CD4-positive, alpha-beta T cell (primary cell): ENCODE data around the gene RHOBTB3. TPM values are rescaled to one million over a fixed set of nuclear protein-coding genes. Genes with fewer than 3 reads are reported as not detected.

Source experiments
- ATAC-seq: fragments of 200-7000 bp; cut with Tn5 transposase; one replicate; pipeline ENCODE4 v1.10.0; 2022; ENCODE audit warnings: mild to moderate bottlenecking; ENCODE audit not compliant: poor library complexity
- CTCF ChIA-PET: fragments of 350-600 bp; sonication (Branson Sonifier 250); formaldehyde crosslinking; loops from one replicate; lab custom pipeline; 2021; ENCODE audit warnings: antibody characterized with exemption, inconsistent platforms; lab: Charles Lee
- POLR2A ChIA-PET: fragments of 350-600 bp; sonication (Branson Sonifier 250); formaldehyde crosslinking; loops from one replicate; lab custom pipeline; 2021; ENCODE audit warnings: antibody characterized with exemption, inconsistent platforms; lab: Charles Lee
- DNase-seq, 14 experiments: peaks; one replicate each; pipeline ENCODE4 v3.0.0-alpha.2; 2013 to 2020; ENCODE audit warnings: mixed read lengths in 2 of 14
- H3K27ac ChIP-seq, 2 donors: one replicate each; pipeline versions ENCODE4 v1.5.1 to v1.7.0; 2013; ENCODE audit warnings: low read length in 2 of 2, low read depth in 1 of 2, mild to moderate bottlenecking in 1 of 2
- H3K27me3 ChIP-seq, 2 experiments: 1 replicate in 1 of 2; 2 replicates in 1 of 2; pipeline versions ENCODE4 v1.6.1 to v1.7.0; 2013; ENCODE audit warnings: low read length in 2 of 2, control low read depth in 1 of 2, mild to moderate bottlenecking in 1 of 2, moderate library complexity in 1 of 2; ENCODE audit not compliant: insufficient read depth in 2 of 2, control insufficient read depth in 1 of 2
- H3K36me3 ChIP-seq: one replicate; pipeline ENCODE4 v1.6.1; 2013; ENCODE audit warnings: low read length, control low read depth; ENCODE audit not compliant: insufficient read depth
- H3K4me1 ChIP-seq: one replicate; pipeline ENCODE4 v1.6.1; 2013; ENCODE audit warnings: low read length, control low read depth; ENCODE audit not compliant: insufficient read depth
- H3K4me3 ChIP-seq: one replicate; pipeline ENCODE4 v1.5.1; 2013; ENCODE audit warnings: mild to moderate bottlenecking, low read length, moderate library complexity
- H3K9me3 ChIP-seq, 2 experiments: 1 replicate in 1 of 2; 2 replicates in 1 of 2; pipeline versions ENCODE4 v1.6.1 to v1.7.0; 2013; ENCODE audit warnings: low read length in 2 of 2, mild to moderate bottlenecking in 2 of 2, control low read depth in 1 of 2, moderate library complexity in 1 of 2; ENCODE audit not compliant: control insufficient read depth in 1 of 2, insufficient read depth in 1 of 2
- H3K27ac Mint-ChIP-seq: one replicate; pipeline ENCODE4 v1.8.0; 2020; ENCODE audit warnings: mixed read lengths
- H3K27me3 Mint-ChIP-seq: one replicate; pipeline ENCODE4 v1.8.0; 2021; ENCODE audit warnings: mixed read lengths
- H3K36me3 Mint-ChIP-seq: one replicate; pipeline ENCODE4 v1.8.0; 2021; ENCODE audit warnings: low read depth, mixed read lengths
- H3K4me1 Mint-ChIP-seq: one replicate; pipeline ENCODE4 v1.8.0; 2021; ENCODE audit warnings: low read depth, mixed read lengths
- H3K4me3 Mint-ChIP-seq: one replicate; pipeline ENCODE4 v1.8.0; 2020; ENCODE audit warnings: mild to moderate bottlenecking, mixed read lengths
- H3K9me3 Mint-ChIP-seq: one replicate; pipeline ENCODE4 v1.8.0; 2020; ENCODE audit warnings: mixed read lengths
- CTCF ChIP-seq: fragments of 200-600 bp; IDR thresholded peaks from one replicate; pipeline ENCODE4 v1.8.0; 2022; ENCODE audit warnings: antibody characterized with exemption, mild to moderate bottlenecking
- intact Hi-C, 2 experiments: fragments of 100-400 bp; cut with DNase I in 1 of 2; cut with micrococcal nuclease in 1 of 2; formaldehyde crosslinking; loops; one replicate each; pipeline versions ENCODE4 v1.15.1 to v1.9.0; 2023 to 2025; cut with DNase I, micrococcal nuclease
- total RNA-seq, 174 experiments: library from RNA in 2 of 174; stranded (reverse) in 2 of 174; gene quantifications; one replicate each; pipeline ENCODE4 v1.2.3 and lab custom pipeline; 2021 to 2026

The RHOBTB3 gene
- total RNA-seq, 2 experiments from 2014 or later, result 3.8 to 4.3 TPM

GRCh38 chr5:95748133-95748532 is 17.0 kb downstream of the RHOBTB3 start:
- H3K36me3 Mint-ChIP-seq, result no peaks in the 10 kb centered on the region
- no peaks in the 10 kb centered on the region for H3K4me1 Mint-ChIP-seq
- no peaks in the 10 kb centered on the region for H3K4me1 ChIP-seq
- H3K36me3 ChIP-seq, result no peaks in the 10 kb centered on the region
- H3K4me3 Mint-ChIP-seq, result no peak overlapping the region
- ChIA-PET POLR2A (no interaction called here), CTCF (interaction anchor here (1.0 kb wide), 1 partner anchor 23 kb away, joined by 5 read pairs; no protein-coding TSS in a partner anchor)
- no peak for TF ChIP-seq CTCF
- intact Hi-C loops, result no loop called here
- H3K4me3 ChIP-seq, result no peak overlapping the region
- H3K9me3 ChIP-seq, result peaks cover 0 to 3% of the 10 kb centered on the region in 2 experiments
- H3K27me3 ChIP-seq, result no peaks in the 10 kb centered on the region
- DNase-seq (no peak), ATAC-seq (no peak)
- no peaks in the 10 kb centered on the region for H3K9me3 Mint-ChIP-seq
- H3K27me3 Mint-ChIP-seq, result no peaks in the 10 kb centered on the region
- H3K27ac Mint-ChIP-seq, result no peak overlapping the region
- no peak overlapping the region for H3K27ac ChIP-seq

DNA sequence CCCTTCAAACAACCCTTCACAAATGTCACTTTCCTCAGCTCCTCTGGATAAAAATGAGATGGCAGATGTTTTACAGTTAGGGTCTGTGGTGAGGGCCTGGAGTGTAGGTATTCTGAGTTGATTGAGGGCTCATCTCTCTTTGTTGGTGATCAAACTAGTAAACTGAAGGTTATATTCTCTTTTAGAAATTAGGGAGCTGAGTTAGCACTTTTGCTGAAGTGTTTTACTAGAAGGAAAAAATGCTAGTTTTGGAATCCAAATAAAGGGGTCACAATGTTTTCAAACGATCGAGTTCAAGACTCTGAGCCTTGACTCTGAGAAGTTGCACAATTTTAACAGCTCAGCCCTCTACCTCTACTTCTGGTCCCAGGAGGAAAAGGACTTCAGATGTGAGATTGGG is 23.4 kb downstream of the RHOBTB3 start:
- ATAC-seq (no peak), DNase-seq (no peak)
- Histone ChIP-seq H3K4me1 (no peaks in the 10 kb centered on the region), H3K27me3 (no peaks in the 10 kb centered on the region), H3K4me3 (no peak overlapping the region), H3K36me3 (no peaks in the 10 kb centered on the region), H3K27ac (no peak overlapping the region), H3K9me3 (peaks cover 0 to 3% of the 10 kb centered on the region in 2 experiments)
- H3K27me3 Mint-ChIP-seq, result no peaks in the 10 kb centered on the region
- no peak overlapping the region for H3K27ac Mint-ChIP-seq
- POLR2A ChIA-PET, result no interaction called here
- H3K9me3 Mint-ChIP-seq, result no peaks in the 10 kb centered on the region
- TF ChIP-seq CTCF, result no peak
- H3K4me3 Mint-ChIP-seq, result no peak overlapping the region
- CTCF ChIA-PET, result interaction anchor here (1.1 kb wide), 1 partner anchor 151 kb away, joined by 3 read pairs; no protein-coding TSS in a partner anchor
- intact Hi-C loops, result no loop called here
- no peaks in the 10 kb centered on the region for H3K36me3 Mint-ChIP-seq
- peaks cover 4% of the 10 kb centered on the region for H3K4me1 Mint-ChIP-seq

DNA sequence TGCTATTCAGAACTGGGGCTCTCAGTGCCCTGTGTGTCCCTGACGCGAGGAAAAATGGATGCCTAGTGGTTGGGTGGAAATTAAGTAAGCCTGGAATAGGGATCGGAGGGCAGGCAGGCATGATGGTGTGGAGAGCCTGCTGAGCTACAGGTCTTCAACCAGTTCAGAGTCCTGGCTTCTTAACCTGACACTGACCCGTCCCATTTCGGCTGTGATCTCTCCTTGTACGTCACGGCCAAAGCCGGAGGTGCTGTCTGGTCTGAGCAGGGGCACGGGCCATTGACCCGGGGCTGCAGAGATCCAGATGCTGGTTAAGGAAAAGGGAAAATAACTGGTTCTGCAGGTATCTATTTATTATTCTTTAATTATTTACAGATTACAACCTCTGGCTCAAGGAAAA is 27.9 kb downstream of the RHOBTB3 start:
- no peaks in the 10 kb centered on the region for H3K27me3 ChIP-seq
- Mint-ChIP-seq H3K27ac (no peak overlapping the region), H3K27me3 (no peaks in the 10 kb centered on the region), H3K36me3 (no peaks in the 10 kb centered on the region), H3K4me3 (no peak overlapping the region), H3K4me1 (peaks cover 30% of the 10 kb centered on the region), H3K9me3 (no peaks in the 10 kb centered on the region)
- POLR2A ChIA-PET, result no interaction called here
- H3K27ac ChIP-seq, result no peak overlapping the region
- H3K4me1 ChIP-seq, result peaks cover 11% of the 10 kb centered on the region
- H3K36me3 ChIP-seq, result no peaks in the 10 kb centered on the region
- no peak for ATAC-seq
- DNase-seq, result no peak
- H3K4me3 ChIP-seq, result no peak overlapping the region
- no peak for TF ChIP-seq CTCF
- intact Hi-C loops, result no loop called here
- CTCF ChIA-PET, result no interaction called here
- no peaks in the 10 kb centered on the region for H3K9me3 ChIP-seq
